ENCODE data around the gene GDPGP1. TPM values are rescaled to one million over a fixed set of nuclear protein-coding genes. Genes with fewer than 3 reads are reported as not detected.

The GDPGP1 gene
- total and polyA plus RNA-seq, 2 of the 4 experiments (the other 2 are of a cell fraction) = 2.3 to 4.1 TPM

DNA sequence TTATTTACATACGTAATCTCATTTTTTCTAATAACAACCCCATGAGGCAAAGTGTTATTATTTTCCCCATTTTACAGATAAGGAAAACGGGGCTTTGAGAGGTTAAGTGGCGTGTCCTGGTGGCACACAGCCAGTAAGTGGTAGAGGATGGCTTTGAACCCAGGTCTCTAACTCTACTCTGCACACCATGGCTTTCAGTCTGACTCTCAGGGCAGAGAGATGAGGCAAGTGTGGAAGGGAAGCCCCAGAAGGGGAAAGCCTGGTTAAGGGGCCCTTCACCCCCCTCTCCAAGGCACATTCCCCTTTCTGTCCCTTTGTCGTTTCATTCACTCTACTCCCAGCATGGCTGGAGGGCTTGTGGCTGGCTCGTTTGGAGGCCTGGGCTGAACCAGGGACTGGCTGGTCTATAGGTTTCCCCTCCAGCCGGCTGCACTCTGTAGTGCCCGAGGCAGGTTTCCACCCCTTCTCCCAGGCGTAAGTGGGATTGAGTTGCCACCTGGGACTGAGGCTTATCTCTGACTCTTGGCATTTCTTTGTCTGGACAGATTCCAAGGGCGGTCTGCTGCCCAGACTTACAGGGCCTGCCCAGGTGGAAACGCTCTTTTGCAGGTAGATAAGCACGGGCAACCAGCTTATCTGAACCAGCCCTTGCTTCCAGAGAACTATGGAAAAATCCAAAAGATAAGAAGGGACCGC lies 20.7 kb upstream of the GDPGP1 start:
- H3K9me1 ChIP-seq (ENCODE audit: insufficient read depth, low read length) = peaks cover 5% of the 10 kb centered on the region
- H3K4me1 ChIP-seq (ENCODE audit: control insufficient read depth, insufficient read depth, low read length) = peaks cover 6% of the 10 kb centered on the region
- in situ Hi-C loops (cut with MboI; ENCODE audit: low sequenced_read_pairs) = no loop called here
- no peaks in the 10 kb centered on the region; the same call in 1 of the 2 replicates for H4K20me1 ChIP-seq (ENCODE audit: insufficient read depth, low read length)
- H2BK120ac ChIP-seq (ENCODE audit: low read depth, low read length) = no peak overlapping the region
- H3K27me3 ChIP-seq (ENCODE audit: control insufficient read depth, insufficient read depth, low read length) = no peaks in the 10 kb centered on the region
- H3K9ac ChIP-seq (ENCODE audit: low read depth, low read length) = no peak overlapping the region
- ATAC-seq (ENCODE audit: low read depth) (no peak), DNase-seq (no peak)
- H2BK5ac ChIP-seq (ENCODE audit: low read depth, low read length, poor library complexity, severe bottlenecking) = no peak overlapping the region
- H3K56ac ChIP-seq (ENCODE audit: extremely low read depth, insufficient read depth, low read length) = no peak overlapping the region
- H2BK15ac ChIP-seq (ENCODE audit: low read depth, low read length) = no peak overlapping the region
- H2AK9ac ChIP-seq (replicated peaks; ENCODE audit: low read depth, low read length, poor library complexity) = peak overlapping the region; percentile 5
- H3K4ac ChIP-seq (ENCODE audit: low read depth, low read length) = no peak overlapping the region
- H3K23ac ChIP-seq (ENCODE audit: low read depth, low read length) = no peak overlapping the region
- H3K27ac ChIP-seq (ENCODE audit: insufficient read depth, low read length) = no peak overlapping the region
- H3K9me3 ChIP-seq (ENCODE audit: control insufficient read depth, insufficient read depth, low read length) = no peaks in the 10 kb centered on the region
- intact Hi-C loops (cut with micrococcal nuclease) = loop anchor here (2.0 kb wide), 1 partner anchor 106 kb away; no protein-coding TSS in a partner anchor
- no peak overlapping the region for H2BK20ac ChIP-seq (ENCODE audit: low read depth, low read length)
- H2AFZ ChIP-seq (replicated peaks; ENCODE audit: low read length, poor library complexity) = no peak overlapping the region
- dilution Hi-C loops (cut with HindIII; ENCODE audit: low sequenced_read_pairs, unreplicated experiment) = no loop called here
- peaks cover 7% of the 10 kb centered on the region for H3K36me3 ChIP-seq (ENCODE audit: control insufficient read depth, insufficient read depth, low read length)
- no peak overlapping the region for H3K14ac ChIP-seq (replicated peaks; ENCODE audit: low read depth, low read length)
- no TSS peak for BruUV-seq (replicated peaks)
- no peak overlapping the region for H4K8ac ChIP-seq (ENCODE audit: low read depth in 2 of 2, low read length in 2 of 2)
- H3K79me1 ChIP-seq (ENCODE audit: low read depth in 1 of 2, low read length in 2 of 2) = peaks cover 16 to 39% of the 10 kb centered on the region in 2 experiments
- H2AK5ac ChIP-seq (ENCODE audit: low read depth, low read length) = no peak overlapping the region
- WGBS, 2 experiments (ENCODE audit: extremely low coverage in 2 of 2, insufficient read length in 1 of 2) = 81% methylated on average over 8 of the region's 12 CpGs; no CpG with 5 or more reads in 1 of the 2 experiments
- no peak overlapping the region for H3K4me3 ChIP-seq (ENCODE audit: insufficient read depth, low read depth, low read length)
- no peak overlapping the region for H4K91ac ChIP-seq (ENCODE audit: insufficient read depth, low read depth, low read length)
- CTCF ChIA-PET = no interaction called here
- no peak overlapping the region for H4K5ac ChIP-seq (ENCODE audit: low read depth, low read length)
- H3K18ac ChIP-seq (ENCODE audit: low read depth, low read length) = no peak overlapping the region
- POLR2A ChIA-PET (ENCODE audit: unreplicated experiment) = no interaction called here
- no peak for TF ChIP-seq RFX5 (IDR thresholded peaks at IDR 0.05; ENCODE audit: low read depth, low read length)
- no peak for TF ChIP-seq CHD1 (IDR thresholded peaks at IDR 0.05; ENCODE audit: low read depth, low read length)
- TF ChIP-seq NFE2L2 (IDR thresholded peaks at IDR 0.05; ENCODE audit: low read depth, low read length) = no peak
- no peak for TF ChIP-seq RCOR1 (IDR thresholded peaks at IDR 0.05; ENCODE audit: insufficient replicate concordance, low read length)
- TF ChIP-seq, protein P1, sequence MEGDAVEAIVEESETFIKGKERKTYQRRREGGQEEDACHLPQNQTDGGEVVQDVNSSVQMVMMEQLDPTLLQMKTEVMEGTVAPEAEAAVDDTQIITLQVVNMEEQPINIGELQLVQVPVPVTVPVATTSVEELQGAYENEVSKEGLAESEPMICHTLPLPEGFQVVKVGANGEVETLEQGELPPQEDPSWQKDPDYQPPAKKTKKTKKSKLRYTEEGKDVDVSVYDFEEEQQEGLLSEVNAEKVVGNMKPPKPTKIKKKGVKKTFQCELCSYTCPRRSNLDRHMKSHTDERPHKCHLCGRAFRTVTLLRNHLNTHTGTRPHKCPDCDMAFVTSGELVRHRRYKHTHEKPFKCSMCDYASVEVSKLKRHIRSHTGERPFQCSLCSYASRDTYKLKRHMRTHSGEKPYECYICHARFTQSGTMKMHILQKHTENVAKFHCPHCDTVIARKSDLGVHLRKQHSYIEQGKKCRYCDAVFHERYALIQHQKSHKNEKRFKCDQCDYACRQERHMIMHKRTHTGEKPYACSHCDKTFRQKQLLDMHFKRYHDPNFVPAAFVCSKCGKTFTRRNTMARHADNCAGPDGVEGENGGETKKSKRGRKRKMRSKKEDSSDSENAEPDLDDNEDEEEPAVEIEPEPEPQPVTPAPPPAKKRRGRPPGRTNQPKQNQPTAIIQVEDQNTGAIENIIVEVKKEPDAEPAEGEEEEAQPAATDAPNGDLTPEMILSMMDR (conservative IDR thresholded peaks at IDR 0.05; ENCODE audit: low read depth, low read length) = no peak
- TF ChIP-seq, protein P2, sequence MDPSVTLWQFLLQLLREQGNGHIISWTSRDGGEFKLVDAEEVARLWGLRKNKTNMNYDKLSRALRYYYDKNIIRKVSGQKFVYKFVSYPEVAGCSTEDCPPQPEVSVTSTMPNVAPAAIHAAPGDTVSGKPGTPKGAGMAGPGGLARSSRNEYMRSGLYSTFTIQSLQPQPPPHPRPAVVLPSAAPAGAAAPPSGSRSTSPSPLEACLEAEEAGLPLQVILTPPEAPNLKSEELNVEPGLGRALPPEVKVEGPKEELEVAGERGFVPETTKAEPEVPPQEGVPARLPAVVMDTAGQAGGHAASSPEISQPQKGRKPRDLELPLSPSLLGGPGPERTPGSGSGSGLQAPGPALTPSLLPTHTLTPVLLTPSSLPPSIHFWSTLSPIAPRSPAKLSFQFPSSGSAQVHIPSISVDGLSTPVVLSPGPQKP (IDR thresholded peaks at IDR 0.05; ENCODE audit: borderline replicate concordance, low read depth, low read length) = no peak
- H3K4me2 ChIP-seq (ENCODE audit: low read depth, low read length) = no peak overlapping the region
